Mononuclear cell (primary cell): ENCODE data around the gene MYOZ3. TPM values are rescaled to one million over a fixed set of nuclear protein-coding genes. Genes with fewer than 3 reads are reported as not detected.

ENCODE experiments used
- total RNA-seq: library from RNA; depleted of rRNA; stranded (reverse); fragments of >200 nt; gene quantifications from one replicate; pipeline ENCODE4 v1.2.3, GENCODE V29; 2012

Gene MYOZ3
- total RNA-seq, 1 donor = not detected

Other genes with a start within 250 kb of the MYOZ3 start
- 2,135 TPM for gene CD74, start 248.3 kb upstream of the MYOZ3 start, total RNA-seq
- gene RPS14, start 211.5 kb upstream of the MYOZ3 start, total RNA-seq = 4,450 TPM
- gene NDST1, start 153.1 kb upstream of the MYOZ3 start, total RNA-seq = 13.0 TPM
- gene SYNPO, start 20.6 kb upstream of the MYOZ3 start, total RNA-seq = 0.42 TPM
- 60.0 TPM for gene RBM22, start 39.8 kb downstream of the MYOZ3 start, total RNA-seq
- 111 TPM for gene DCTN4, start 97.8 kb downstream of the MYOZ3 start, total RNA-seq
- 40.7 TPM for gene SMIM3, start 117.5 kb downstream of the MYOZ3 start, total RNA-seq
- 2.5 TPM for gene IRGM, start 185.3 kb downstream of the MYOZ3 start, total RNA-seq
- gene ZNF300, start 243.7 kb downstream of the MYOZ3 start, total RNA-seq = 4.0 TPM